MCF 10A (cell line): ENCODE data around the gene FASTK. TPM values are rescaled to one million over a fixed set of nuclear protein-coding genes. Genes with fewer than 3 reads are reported as not detected.

Experiments used
- BruUV-seq: library from RNA; stranded (reverse); fragments of 400-500 nt; replicated peaks from 2 replicates; lab custom pipeline; 2021; lab: Mats Ljungman, UMichigan
- CTCF ChIA-PET: fragments of 300-600 bp; sonication (Branson Sonifier 250); formaldehyde crosslinking; extraction: SDS; loops from one replicate; lab custom pipeline; 2021; ENCODE audit warnings: antibody characterized with exemption, inconsistent platforms; lab: Yijun Ruan, JAX
- POLR2A ChIA-PET: fragments of 300-600, 350-650 bp; sonication (Branson Sonifier 250); formaldehyde crosslinking; extraction: SDS; loops from one replicate; lab custom pipeline; 2020; ENCODE audit warnings: antibody characterized with exemption, inconsistent platforms; lab: Yijun Ruan, JAX
- DNase-seq: peaks from one replicate; pipeline ENCODE4 v3.0.0-alpha.2; 2018; ENCODE audit not compliant: unreplicated experiment
- H3K27ac Mint-ChIP-seq: one replicate; pipeline ENCODE4 v1.8.0; 2022; ENCODE audit warnings: mild to moderate bottlenecking, low read depth, mixed read lengths; ENCODE audit not compliant: unreplicated experiment
- H3K27me3 Mint-ChIP-seq: one replicate; pipeline ENCODE4 v1.8.0; 2022; ENCODE audit warnings: mixed read lengths; ENCODE audit not compliant: insufficient read depth, unreplicated experiment
- H3K36me3 Mint-ChIP-seq: one replicate; pipeline ENCODE4 v1.8.0; 2022; ENCODE audit warnings: mild to moderate bottlenecking, moderate library complexity, mixed read lengths; ENCODE audit not compliant: insufficient read depth, unreplicated experiment
- H3K4me1 Mint-ChIP-seq: one replicate; pipeline ENCODE4 v1.8.0; 2022; ENCODE audit warnings: mixed read lengths; ENCODE audit not compliant: insufficient read depth, unreplicated experiment
- H3K4me3 Mint-ChIP-seq: one replicate; pipeline ENCODE4 v1.8.0; 2022; ENCODE audit warnings: mild to moderate bottlenecking, moderate library complexity, mixed read lengths; ENCODE audit not compliant: unreplicated experiment
- H3K9me3 Mint-ChIP-seq: one replicate; pipeline ENCODE4 v1.8.0; 2022; ENCODE audit warnings: mixed read lengths; ENCODE audit not compliant: unreplicated experiment
- intact Hi-C: fragments of 100-400 bp; cut with micrococcal nuclease; formaldehyde crosslinking; loops from 2 replicates; pipeline ENCODE4 v1.14.1; 2022
- total RNA-seq: library from RNA; stranded (reverse); gene quantifications from 2 replicates; pipeline ENCODE4 v1.2.3, GENCODE V29; 2022
- TF ChIP-seq, protein P1 (sequence below): fragments of 200-600 bp; IDR thresholded peaks from one replicate; pipeline ENCODE4 v1.8.0; 2022; ENCODE audit warnings: antibody characterized with exemption, mild to moderate bottlenecking; ENCODE audit not compliant: unreplicated experiment

The FASTK gene
- total RNA-seq, 1 experiment from 2014 or later, result 79.3 TPM

DNA sequence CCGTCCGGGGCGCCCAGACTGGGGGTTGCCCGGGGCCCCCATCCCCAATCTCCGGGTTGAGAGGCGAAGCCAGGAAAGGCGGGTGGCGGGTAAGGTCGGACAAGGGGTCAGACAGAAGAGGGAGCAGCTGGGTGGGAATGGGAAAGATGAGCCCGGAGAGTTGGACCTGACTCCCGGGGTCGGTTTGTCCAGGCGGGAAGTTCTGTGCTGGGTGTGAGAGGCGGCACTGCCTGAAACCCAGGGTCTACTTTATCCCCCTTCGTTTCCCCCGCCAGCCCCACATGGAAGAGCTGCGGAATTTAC, 20.5 kb downstream of the FASTK start:
- Mint-ChIP-seq H3K27me3 (no peaks in the 10 kb centered on the region), H3K36me3 (peaks cover 26% of the 10 kb centered on the region), H3K27ac (peak overlapping the region; percentile 87), H3K4me1 (peaks cover 38% of the 10 kb centered on the region), H3K9me3 (no peaks in the 10 kb centered on the region), H3K4me3 (peak overlapping the region; percentile 97)
- POLR2A ChIA-PET, result interaction anchor here (1.8 to 8.4 kb wide), 4 partner anchors 13 to 53 kb away, joined by 6 to 151 read pairs (median 61); partner anchors contain the start of genes ABCB8, AGAP3, FASTK and TMUB1
- peak; percentile 39 for DNase-seq
- TF ChIP-seq, protein P1, sequence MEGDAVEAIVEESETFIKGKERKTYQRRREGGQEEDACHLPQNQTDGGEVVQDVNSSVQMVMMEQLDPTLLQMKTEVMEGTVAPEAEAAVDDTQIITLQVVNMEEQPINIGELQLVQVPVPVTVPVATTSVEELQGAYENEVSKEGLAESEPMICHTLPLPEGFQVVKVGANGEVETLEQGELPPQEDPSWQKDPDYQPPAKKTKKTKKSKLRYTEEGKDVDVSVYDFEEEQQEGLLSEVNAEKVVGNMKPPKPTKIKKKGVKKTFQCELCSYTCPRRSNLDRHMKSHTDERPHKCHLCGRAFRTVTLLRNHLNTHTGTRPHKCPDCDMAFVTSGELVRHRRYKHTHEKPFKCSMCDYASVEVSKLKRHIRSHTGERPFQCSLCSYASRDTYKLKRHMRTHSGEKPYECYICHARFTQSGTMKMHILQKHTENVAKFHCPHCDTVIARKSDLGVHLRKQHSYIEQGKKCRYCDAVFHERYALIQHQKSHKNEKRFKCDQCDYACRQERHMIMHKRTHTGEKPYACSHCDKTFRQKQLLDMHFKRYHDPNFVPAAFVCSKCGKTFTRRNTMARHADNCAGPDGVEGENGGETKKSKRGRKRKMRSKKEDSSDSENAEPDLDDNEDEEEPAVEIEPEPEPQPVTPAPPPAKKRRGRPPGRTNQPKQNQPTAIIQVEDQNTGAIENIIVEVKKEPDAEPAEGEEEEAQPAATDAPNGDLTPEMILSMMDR, result no peak
- CTCF ChIA-PET, result interaction anchor here (0.6 to 4.6 kb wide), 9 partner anchors 11 to 161 kb away, joined by 3 to 42 read pairs (median 4); no protein-coding TSS in a partner anchor
- intact Hi-C loops, result no loop called here
- no TSS peak for BruUV-seq

DNA sequence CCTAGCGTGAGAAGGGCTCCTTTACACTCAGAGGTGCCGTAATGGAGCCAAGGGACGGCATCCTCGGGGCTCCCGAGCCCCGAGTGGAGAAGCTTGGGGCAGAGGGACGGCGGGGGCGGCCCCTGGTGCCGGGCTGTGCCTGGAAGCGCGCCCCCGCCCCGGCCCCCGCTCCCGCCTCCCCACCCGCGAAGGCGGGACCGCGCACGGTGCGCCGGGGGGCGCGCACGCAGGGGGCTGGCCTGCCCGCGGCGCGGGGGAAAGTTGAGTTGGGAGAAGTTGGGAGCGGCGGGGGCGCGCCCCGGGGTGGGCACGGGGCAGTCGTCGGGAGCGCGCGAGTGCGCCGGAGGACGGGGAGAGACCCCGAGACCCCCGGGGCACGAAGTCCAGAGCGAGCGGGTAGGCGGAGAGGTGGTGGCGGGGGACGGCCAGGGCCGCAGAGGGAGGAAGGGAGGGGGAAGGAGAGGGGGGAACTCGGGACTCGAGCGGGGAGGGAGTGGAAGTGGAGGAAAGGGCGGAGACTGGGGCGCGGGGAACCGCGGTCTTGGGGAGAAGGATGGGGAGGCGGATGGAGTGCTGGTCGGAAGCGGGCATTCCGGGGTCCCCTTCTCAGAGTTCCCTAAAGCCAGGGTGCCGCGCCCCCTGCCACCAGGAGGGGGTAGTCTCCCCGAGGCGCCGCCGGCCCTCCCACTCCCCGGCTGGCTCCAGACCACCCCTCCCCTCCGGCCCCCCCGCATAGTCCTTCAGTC, 21.1 kb downstream of the FASTK start, which contains the start of gene SLC4A2:
TSS of gene SLC4A2 (plus strand) at position 223 of the 746 bp plus-strand sequence. CDS start 2,399 bp downstream, outside the sequence.
- BruUV-seq, result no TSS peak
- Mint-ChIP-seq H3K36me3 (peaks cover 20% of the 10 kb centered on the region), H3K9me3 (no peaks in the 10 kb centered on the region), H3K27me3 (no peaks in the 10 kb centered on the region), H3K4me3 (peak within 1 kb of the TSS; percentile 97), H3K27ac (peak within 1 kb of the TSS; percentile 87), H3K4me1 (peaks cover 38% of the 10 kb centered on the region)
- ChIA-PET POLR2A (interaction anchor here (1.8 to 8.4 kb wide), 4 partner anchors 13 to 53 kb away, joined by 6 to 151 read pairs (median 61); partner anchors contain the start of genes ABCB8, AGAP3, FASTK and TMUB1), CTCF (interaction anchor here (0.6 to 4.6 kb wide), 8 partner anchors 18 to 84 kb away, joined by 3 to 42 read pairs (median 4); no protein-coding TSS in a partner anchor)
- TF ChIP-seq, protein P1, result peak; percentile 54
- DNase-seq, result peak; percentile 70
- intact Hi-C loops, result loop anchor here (1.0 kb wide), 1 partner anchor 21 kb away; the partner anchor contains the start of gene FASTK

DNA sequence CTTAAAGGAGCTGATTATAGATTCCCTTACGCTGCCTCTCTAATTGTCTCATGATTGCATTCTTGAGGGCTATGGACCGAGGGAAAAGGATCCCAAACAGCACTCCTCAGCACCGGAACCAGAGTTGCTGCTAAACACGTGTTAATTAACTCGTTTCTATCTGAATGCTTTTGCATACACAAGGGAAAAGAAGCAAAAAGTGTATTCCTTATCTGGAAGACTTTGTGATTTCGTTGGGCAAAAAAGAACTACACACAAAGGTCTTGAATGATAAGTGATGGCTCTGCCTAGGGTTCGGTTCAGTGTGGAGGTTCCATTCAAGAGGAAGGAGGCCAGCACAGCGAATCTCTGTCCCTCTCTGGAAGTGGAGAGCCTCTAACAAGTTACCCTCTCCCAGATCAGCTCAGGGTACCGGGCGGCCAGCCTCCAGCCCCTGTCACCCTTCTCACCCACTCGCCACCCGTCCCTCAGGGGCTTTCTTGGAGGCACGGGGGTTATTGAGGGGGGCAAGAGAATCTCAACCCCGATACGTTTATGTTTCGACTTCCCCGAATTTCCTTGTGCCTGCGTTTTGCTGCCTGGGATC, 21.7 kb downstream of the FASTK start:
- DNase-seq, result peak; percentile 22
- CTCF ChIA-PET, result interaction anchor here (0.7 to 3.3 kb wide), 3 partner anchors 26 to 53 kb away, joined by 3 to 21 read pairs (median 11); no protein-coding TSS in a partner anchor
- no peaks in the 10 kb centered on the region for H3K27me3 Mint-ChIP-seq
- BruUV-seq, result no TSS peak
- peak overlapping the region; percentile 87 for H3K27ac Mint-ChIP-seq
- peaks cover 38% of the 10 kb centered on the region for H3K4me1 Mint-ChIP-seq
- H3K9me3 Mint-ChIP-seq, result no peaks in the 10 kb centered on the region
- POLR2A ChIA-PET, result interaction anchor here (1.1 to 8.4 kb wide), 5 partner anchors 12 to 54 kb away, joined by 4 to 151 read pairs (median 42); partner anchors contain the start of genes ABCB8, AGAP3, FASTK and TMUB1
- TF ChIP-seq, protein P1, result no peak
- intact Hi-C loops, result loop anchor here (1.0 kb wide), 4 partner anchors 21 to 52 kb away; partner anchors contain the start of genes ABCB8 and FASTK
- peaks cover 15% of the 10 kb centered on the region for H3K36me3 Mint-ChIP-seq
- peak overlapping the region; percentile 97 for H3K4me3 Mint-ChIP-seq
